NCI-H2227 treated with DMSO at 0.1 percent for 48 hours (cell line): ENCODE measurements around the gene MYEOV.

ENCODE experiments used
- DNase-seq: peaks from one replicate; lab custom pipeline; 2025; lab: John Stamatoyannopoulos, UW

The MYEOV gene

GRCh38 chr11:69342588-69343330, 48.8 kb downstream of the MYEOV start:
- DNase-seq, result no peak

DNA sequence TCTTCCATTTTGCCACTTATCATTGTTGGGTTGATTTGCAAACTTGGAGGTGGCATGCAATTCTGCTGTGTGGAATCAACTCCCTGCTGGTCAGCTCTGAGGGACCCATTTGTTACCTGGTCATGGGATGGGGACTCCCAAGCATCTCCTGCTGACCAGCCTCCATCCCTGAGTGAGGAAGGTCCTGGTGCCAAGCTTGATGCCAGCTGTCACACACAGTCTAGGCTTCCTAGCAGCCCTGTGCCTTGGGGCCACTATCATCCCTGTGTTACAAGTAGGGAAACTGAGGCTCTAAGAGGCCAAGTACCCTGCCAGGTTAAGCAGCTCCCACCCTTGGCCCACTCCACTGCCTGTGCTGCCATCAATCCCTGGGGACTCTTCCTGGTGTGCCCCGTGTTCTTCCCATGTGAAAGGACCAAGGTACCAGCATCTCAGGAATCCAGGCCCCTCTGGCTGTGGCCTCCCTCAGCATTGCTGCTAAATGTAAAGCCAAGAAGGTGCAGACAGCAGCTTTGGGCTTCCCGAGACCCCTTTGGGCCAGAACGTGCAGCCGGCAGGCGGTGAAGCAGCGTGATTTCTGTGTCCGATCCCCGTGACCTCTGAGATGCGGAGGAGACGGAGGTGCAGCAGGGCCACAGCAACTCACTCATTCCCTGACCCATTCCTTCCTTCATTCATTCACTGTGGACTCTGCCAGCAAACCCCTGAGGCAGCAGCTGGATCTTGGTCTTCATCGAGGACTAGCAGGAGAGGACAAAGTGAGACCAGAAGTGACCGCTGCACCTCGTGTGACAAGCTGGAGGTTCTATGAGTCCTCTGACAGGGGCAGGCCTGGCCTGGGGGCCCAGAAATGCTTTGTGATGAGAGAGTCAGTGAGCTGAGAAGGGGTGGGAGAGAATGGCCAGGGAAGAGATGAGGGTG, 49.7 kb downstream of the MYEOV start:
- DNase-seq, result no peak

GRCh38 chr11:69344570-69345145, 50.7 kb downstream of the MYEOV start:
- DNase-seq, result no peak
